K562 (cell line): ENCODE measurements around the gene NDST3. TPM values are rescaled to one million over a fixed set of nuclear protein-coding genes. Genes with fewer than 3 reads are reported as not detected.

ENCODE experiments used
- ATAC-seq: fragments of 200-7000 bp; cut with Tn5 transposase; 3 replicates; pipeline ENCODE4 v1.9.1; 2020; ENCODE audit warnings: moderate library complexity
- BruUV-seq: library from RNA; stranded (reverse); fragments of 400-500 nt; replicated peaks from 2 replicates; lab custom pipeline; 2021; lab: Mats Ljungman, UMichigan
- CTCF ChIA-PET: fragments of 300-600 bp; formaldehyde crosslinking; extraction: SDS; loops from one replicate; lab custom pipeline; 2021; ENCODE audit warnings: low intra/inter-chr PET ratio; lab: Yijun Ruan, JAX
- POLR2A ChIA-PET: fragments of 300-600, 350-650 bp; sonication (Branson Sonifier 250); formaldehyde crosslinking; extraction: SDS; loops from one replicate; lab custom pipeline; 2021; ENCODE audit warnings: antibody characterized with exemption, inconsistent platforms; lab: Yijun Ruan, JAX
- DNase-seq, 4 experiments: peaks; one replicate each; pipeline versions ENCODE4 v3.0.0 to v3.0.0-alpha.2; 2011 to 2018; ENCODE audit warnings: low spot score in 3 of 4, mixed read lengths in 3 of 4; ENCODE audit errors: extremely low read depth in 1 of 4
- FAIRE-seq: peaks from 2 replicates; lab custom pipeline; 2011; peaks lifted over from hg19 to GRCh38; lab: Jason Lieb, UNC
- H2AFZ ChIP-seq: 2 replicates; pipeline ENCODE4 v1.6.0; 2011; ENCODE audit warnings: low read depth, low read length, control low read depth, inconsistent platforms
- H3K27ac ChIP-seq: fragments of 200-600 bp; 3 replicates; pipeline ENCODE4 v1.8.0; 2011; ENCODE audit warnings: low read depth, mild to moderate bottlenecking, control low read depth, inconsistent platforms, low read length, moderate library complexity, mixed read lengths; ENCODE audit errors: extremely low read depth
- H3K27me3 ChIP-seq, 2 experiments: fragments of 300-600 bp in 1 of 2; 2 replicates in 1 of 2; 3 replicates in 1 of 2; pipeline versions ENCODE4 v1.6.0 to v1.8.0; 2011; ENCODE audit warnings: inconsistent platforms in 2 of 2, low read length in 2 of 2, mild to moderate bottlenecking in 1 of 2, mixed read lengths in 1 of 2, moderate library complexity in 1 of 2; ENCODE audit not compliant: control insufficient read depth in 2 of 2, insufficient read depth in 2 of 2
- H3K36me3 ChIP-seq: fragments of 300-600 bp; 3 replicates; pipeline ENCODE4 v1.8.0; 2011; ENCODE audit warnings: mild to moderate bottlenecking, low read length, inconsistent platforms; ENCODE audit not compliant: control insufficient read depth, insufficient read depth
- H3K4me1 ChIP-seq, 2 experiments: fragments of 200-600 bp in 1 of 2; replicated peaks in 1 of 2; 2 replicates in 1 of 2; 3 replicates in 1 of 2; pipeline versions ENCODE4 v1.5.1 to v1.8.0; 2011; ENCODE audit warnings: inconsistent platforms in 2 of 2, low read length in 2 of 2, mild to moderate bottlenecking in 1 of 2, mixed read lengths in 1 of 2, moderate library complexity in 1 of 2; ENCODE audit not compliant: control insufficient read depth in 2 of 2, insufficient read depth in 2 of 2
- H3K4me2 ChIP-seq: 2 replicates; pipeline ENCODE4 v1.6.1; 2011; ENCODE audit warnings: low read length, control low read depth, inconsistent platforms, mixed read lengths; ENCODE audit not compliant: insufficient read depth
- H3K4me3 ChIP-seq: fragments of 200-600 bp; sonication (generic), shearing (Covaris generic); 2 replicates; pipeline ENCODE4 v1.5.1; 2016; ENCODE audit warnings: control low read depth, inconsistent platforms
- H3K79me2 ChIP-seq: fragments of 200-600 bp; 3 replicates; pipeline ENCODE4 v1.8.0; 2011; ENCODE audit warnings: low read length, inconsistent platforms; ENCODE audit not compliant: control insufficient read depth, insufficient read depth
- H3K9ac ChIP-seq, 2 experiments: 2 replicates each; pipeline versions ENCODE4 v1.6.0 to v1.6.1; 2011; ENCODE audit warnings: low read depth in 2 of 2, low read length in 2 of 2, control low read depth in 1 of 2, inconsistent platforms in 1 of 2, mild to moderate bottlenecking in 1 of 2, mixed read lengths in 1 of 2; ENCODE audit not compliant: insufficient read depth in 1 of 2
- H3K9me1 ChIP-seq: one replicate; pipeline ENCODE4 v1.6.0; 2011; ENCODE audit warnings: inconsistent platforms, mild to moderate bottlenecking, low read length, moderate library complexity; ENCODE audit not compliant: control insufficient read depth, insufficient read depth
- H3K9me3 ChIP-seq: replicated peaks from 2 replicates; pipeline ENCODE4 v1.5.1; 2011; ENCODE audit warnings: low read depth, low read length, inconsistent platforms; ENCODE audit not compliant: control insufficient read depth, insufficient read depth
- H4K20me1 ChIP-seq: replicated peaks from 2 replicates; pipeline ENCODE4 v1.6.1; 2011; ENCODE audit warnings: low read length, inconsistent platforms, mixed read lengths; ENCODE audit not compliant: control insufficient read depth, insufficient read depth
- ASH1L ChIP-seq: fragments of 450-650 bp; IDR thresholded peaks from 2 replicates; pipeline ENCODE4 v1.6.1; 2018; ENCODE audit warnings: borderline replicate concordance, mild to moderate bottlenecking, low read depth; ENCODE audit not compliant: partially characterized antibody
- BRF1 ChIP-seq: IDR thresholded peaks from 3 replicates; pipeline ENCODE4 v1.6.1; 2011; ENCODE audit warnings: borderline replicate concordance, mild to moderate bottlenecking; ENCODE audit not compliant: insufficient read length; ENCODE audit errors: extremely low read depth
- ETS2 ChIP-seq: IDR thresholded peaks from 2 replicates; pipeline ENCODE4 v1.6.1; 2016; ENCODE audit warnings: borderline replicate concordance, missing genetic modification characterization, mild to moderate bottlenecking, moderate library complexity, missing compliant biosample characterization; ENCODE audit not compliant: poor library complexity, severe bottlenecking
- HNRNPL ChIP-seq: fragments of 200-400 bp; formaldehyde crosslinking; IDR thresholded peaks from 2 replicates; pipeline ENCODE4 v1.6.1; 2017; ENCODE audit warnings: low read depth, mild to moderate bottlenecking, low read length
- RNF2 ChIP-seq: sonication (generic); IDR thresholded peaks from 2 replicates; pipeline ENCODE4 v1.6.1; 2016
- SMARCA5 ChIP-seq: fragments of 450-650 bp; IDR thresholded peaks from 2 replicates; pipeline ENCODE4 v1.6.1; 2016
- SRSF3 ChIP-seq: fragments of 200-400 bp; formaldehyde crosslinking; IDR thresholded peaks from 2 replicates; pipeline ENCODE4 v1.6.1; 2016; ENCODE audit warnings: mild to moderate bottlenecking, low read length, moderate library complexity; ENCODE audit not compliant: insufficient read depth
- TCFL5 ChIP-seq: fragments of 250-450 bp; sonication (Bioruptor Pico); conservative IDR thresholded peaks from 2 replicates; pipeline ENCODE4 v1.6.1; 2021; ENCODE audit warnings: mild to moderate bottlenecking, moderate library complexity, matching md5 sums
- TSC22D4 ChIP-seq: fragments of 450-650 bp; IDR thresholded peaks from 2 replicates; pipeline ENCODE4 v1.6.1; 2016; ENCODE audit warnings: missing genetic modification characterization, missing biosample characterization, control low read depth
- ZNF699 ChIP-seq: fragments of 250-450 bp; sonication (Bioruptor Pico); IDR thresholded peaks from 2 replicates; pipeline ENCODE4 v1.8.0; 2021; ENCODE audit warnings: mild to moderate bottlenecking, moderate library complexity; ENCODE audit not compliant: insufficient replicate concordance
- ZNF717 ChIP-seq: fragments of 250-450 bp; sonication (Bioruptor Pico); IDR thresholded peaks from 2 replicates; pipeline ENCODE4 v1.5.0; 2021
- ZNF764 ChIP-seq: fragments of 250-450 bp; sonication (Bioruptor Pico); IDR thresholded peaks from 2 replicates; pipeline ENCODE4 v1.4.0; 2020; ENCODE audit warnings: low read depth, mild to moderate bottlenecking, moderate library complexity
- WGBS: fragments of 100-300 bp; shearing (Covaris generic); methylation state at CpG from one replicate; pipeline ENCODE4 v1.1.6; 2016; ENCODE audit warnings: low coverage, mixed read lengths; ENCODE audit not compliant: insufficient coverage; ENCODE audit errors: missing lambda C conversion rate; 5-methylcytosine and 5-hydroxymethylcytosine counted together
- in situ Hi-C: fragments of 300-500 bp; cut with MboI; formaldehyde crosslinking; loops from 4 replicates; pipeline ENCODE4 v1.15.0; 2018; ENCODE audit warnings: inconsistent platforms, mixed read lengths
- intact Hi-C: fragments of 100-400 bp; cut with micrococcal nuclease; formaldehyde crosslinking; loops from 2 replicates; pipeline ENCODE4 v1.14.2; 2022
- polyA plus RNA-seq, 8 experiments: library from polyadenylated mRNA; depleted of rRNA in 4 of 8; stranded (reverse) in 5 of 8; unstranded in 3 of 8; fragments of >200 nt; fragmentation: Nextera tagmentation in 2 of 8; fragmentation: Illumina TruSeq in 1 of 8; extraction: Ambion mirVana in 2 of 8; extraction: Trizol in 1 of 8; gene quantifications; 2 replicates each; pipeline versions ENCODE4 v1.2.1 to v1.2.3, GENCODE V29; 2011 to 2014; ENCODE audit warnings: inconsistent platforms in 1 of 8, missing spikeins in 1 of 8
- total RNA-seq, 7 experiments: library from RNA; depleted of rRNA in 6 of 7; stranded (reverse); fragments of >200 nt in 6 of 7; fragmentation: Illumina TruSeq in 2 of 7; extraction: Trizol in 2 of 7; gene quantifications; 2 replicates each; pipeline versions ENCODE4 v1.2.1 to v1.2.3, GENCODE V29; 2011 to 2021; ENCODE audit warnings: low replicate concordance in 1 of 7
- TF ChIP-seq, protein P1 (sequence below), 2 experiments: fragments of 450-650 bp; IDR thresholded peaks; 2 replicates each; pipeline ENCODE4 v1.6.1; 2016
- TF ChIP-seq, protein P2 (sequence below): IDR thresholded peaks from 2 replicates; pipeline ENCODE4 v1.6.1; 2016; ENCODE audit warnings: missing genetic modification characterization, missing compliant biosample characterization

NDST3 gene
- total and polyA plus RNA-seq, 9 of the 15 experiments (the other 6 are each of a cell fraction or from before 2014, with no cell fraction given): not detected

DNA sequence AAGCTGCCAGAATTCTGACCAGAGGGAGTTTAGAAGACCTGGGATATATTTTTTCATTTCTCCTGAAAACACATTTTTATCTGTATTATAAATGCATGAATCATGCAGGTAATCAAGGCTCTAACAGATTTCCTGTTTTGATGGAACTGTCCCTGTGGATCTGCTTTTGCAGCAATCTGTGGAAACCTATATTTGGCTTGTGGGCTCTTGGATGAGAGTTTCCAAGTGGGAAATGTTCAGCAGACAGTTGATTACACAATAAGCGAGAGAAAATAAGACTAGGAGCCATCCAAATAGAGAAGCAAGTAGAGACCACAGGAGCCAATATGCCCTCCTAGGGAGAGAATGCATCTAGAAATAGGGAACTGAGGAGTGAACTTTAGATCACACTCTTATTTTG is 105.0 kb downstream of the NDST3 start:
- Histone ChIP-seq H3K27me3 (no peaks in the 10 kb centered on the region), H3K9me1 (no peaks in the 10 kb centered on the region), H3K9me3 (no peaks in the 10 kb centered on the region), H2AFZ (no peak overlapping the region), H3K79me2 (no peaks in the 10 kb centered on the region), H4K20me1 (no peaks in the 10 kb centered on the region), H3K36me3 (no peaks in the 10 kb centered on the region), H3K4me2 (no peak overlapping the region), H3K4me3 (no peak overlapping the region), H3K4me1 (no peaks in the 10 kb centered on the region), H3K9ac (no peak overlapping the region), H3K27ac (no peak overlapping the region)
- no peak for DNase-seq
- intact Hi-C loops (no loop called here), in situ Hi-C loops (no loop called here)
- no peak for TF ChIP-seq BRF1
- TF ChIP-seq SMARCA5: no peak
- no peak for TF ChIP-seq ZNF764
- no peak for TF ChIP-seq ASH1L
- TF ChIP-seq, protein P1, sequence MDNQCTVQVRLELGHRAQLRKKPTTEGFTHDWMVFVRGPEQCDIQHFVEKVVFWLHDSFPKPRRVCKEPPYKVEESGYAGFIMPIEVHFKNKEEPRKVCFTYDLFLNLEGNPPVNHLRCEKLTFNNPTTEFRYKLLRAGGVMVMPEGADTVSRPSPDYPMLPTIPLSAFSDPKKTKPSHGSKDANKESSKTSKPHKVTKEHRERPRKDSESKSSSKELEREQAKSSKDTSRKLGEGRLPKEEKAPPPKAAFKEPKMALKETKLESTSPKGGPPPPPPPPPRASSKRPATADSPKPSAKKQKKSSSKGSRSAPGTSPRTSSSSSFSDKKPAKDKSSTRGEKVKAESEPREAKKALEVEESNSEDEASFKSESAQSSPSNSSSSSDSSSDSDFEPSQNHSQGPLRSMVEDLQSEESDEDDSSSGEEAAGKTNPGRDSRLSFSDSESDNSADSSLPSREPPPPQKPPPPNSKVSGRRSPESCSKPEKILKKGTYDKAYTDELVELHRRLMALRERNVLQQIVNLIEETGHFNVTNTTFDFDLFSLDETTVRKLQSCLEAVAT (IDR thresholded peaks at IDR 0.05): no peak
- no peak for TF ChIP-seq TCFL5 (CRISPR knock-in tag)
- no peak for TF ChIP-seq RNF2
- TF ChIP-seq, protein P2, sequence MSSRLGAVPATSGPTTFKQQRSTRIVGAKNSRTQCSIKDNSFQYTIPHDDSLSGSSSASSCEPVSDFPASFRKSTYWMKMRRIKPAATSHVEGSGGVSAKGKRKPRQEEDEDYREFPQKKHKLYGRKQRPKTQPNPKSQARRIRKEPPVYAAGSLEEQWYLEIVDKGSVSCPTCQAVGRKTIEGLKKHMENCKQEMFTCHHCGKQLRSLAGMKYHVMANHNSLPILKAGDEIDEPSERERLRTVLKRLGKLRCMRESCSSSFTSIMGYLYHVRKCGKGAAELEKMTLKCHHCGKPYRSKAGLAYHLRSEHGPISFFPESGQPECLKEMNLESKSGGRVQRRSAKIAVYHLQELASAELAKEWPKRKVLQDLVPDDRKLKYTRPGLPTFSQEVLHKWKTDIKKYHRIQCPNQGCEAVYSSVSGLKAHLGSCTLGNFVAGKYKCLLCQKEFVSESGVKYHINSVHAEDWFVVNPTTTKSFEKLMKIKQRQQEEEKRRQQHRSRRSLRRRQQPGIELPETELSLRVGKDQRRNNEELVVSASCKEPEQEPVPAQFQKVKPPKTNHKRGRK (tag): no peak
- TF ChIP-seq HNRNPL: no peak
- TF ChIP-seq SRSF3: no peak
- TF ChIP-seq ZNF717 (CRISPR knock-in tag): no peak
- no peak for TF ChIP-seq TSC22D4 (tag)
- TF ChIP-seq ETS2: no peak
- no peak for TF ChIP-seq ZNF699 (CRISPR knock-in tag)
- BruUV-seq: no TSS peak
- no peak for FAIRE-seq
- CTCF ChIA-PET: no interaction called here
- POLR2A ChIA-PET: no interaction called here
- WGBS: 0% methylated on average over 1 of the region's 1 CpG
- ATAC-seq: no peak
